Mucosa of descending colon (tissue), 3 donors: ENCODE data around the gene SOD3. TPM values are rescaled to one million over a fixed set of nuclear protein-coding genes. Genes with fewer than 3 reads are reported as not detected.

Experiments
- ATAC-seq: fragments of 200-7000 bp; cut with Tn5 transposase; one replicate; pipeline ENCODE4 v1.9.1; 2020; ENCODE audit warnings: mild to moderate bottlenecking, moderate library complexity
- DNase-seq, 3 donors: peaks; one replicate each; pipeline ENCODE4 v3.0.0-alpha.2; 2020
- H3K36me3 ChIP-seq: fragments of 200-600 bp; one replicate; pipeline ENCODE4 v1.8.0; 2021; ENCODE audit warnings: low read depth, mild to moderate bottlenecking
- H3K4me1 ChIP-seq: fragments of 200-600 bp; one replicate; pipeline ENCODE4 v1.8.0; 2021; ENCODE audit warnings: low read depth, mild to moderate bottlenecking
- H3K4me3 ChIP-seq: fragments of 200-600 bp; one replicate; pipeline ENCODE4 v1.8.0; 2021; ENCODE audit warnings: mild to moderate bottlenecking
- H3K9me3 ChIP-seq: fragments of 200-600 bp; one replicate; pipeline ENCODE4 v1.8.0; 2021; ENCODE audit warnings: mild to moderate bottlenecking
- intact Hi-C, 2 donors: fragments of 100-400 bp; cut with DNase I in 1 of 2; cut with micrococcal nuclease in 1 of 2; formaldehyde crosslinking; loops; one replicate each; pipeline versions ENCODE4 v1.11.0 to v1.11.1; 2022; cut with DNase I, micrococcal nuclease
- long read RNA-seq, 2 donors: library from polyadenylated mRNA; unstranded; transcript quantifications; one replicate each; pipeline ENCODE4 v2.0.0, GENCODE V29; 2019 to 2021
- total RNA-seq, 3 donors: library from RNA; stranded (reverse); fragmentation: NEBNext Ultra II Directional in 2 of 3; extraction: Animal tissue kit (Norgen Biotek cat#: 25700) in 2 of 3; gene quantifications; one replicate each; pipeline versions ENCODE4 v1.2.1 to v1.2.4, GENCODE V29; 2021 to 2023
- TF ChIP-seq, protein P1 (sequence below): fragments of 200-600 bp; IDR thresholded peaks from one replicate; pipeline ENCODE4 v1.8.0; 2022; ENCODE audit warnings: antibody characterized with exemption, mild to moderate bottlenecking
- donor health status: DM: no; HTN: no; CAD: no; lungs with moderate emphysema.
- donor health status: DM: no; HTN: no; CAD: no.
- donor health status: DM: no; HTN: yes; CAD: no.

The SOD3 gene, protein sequence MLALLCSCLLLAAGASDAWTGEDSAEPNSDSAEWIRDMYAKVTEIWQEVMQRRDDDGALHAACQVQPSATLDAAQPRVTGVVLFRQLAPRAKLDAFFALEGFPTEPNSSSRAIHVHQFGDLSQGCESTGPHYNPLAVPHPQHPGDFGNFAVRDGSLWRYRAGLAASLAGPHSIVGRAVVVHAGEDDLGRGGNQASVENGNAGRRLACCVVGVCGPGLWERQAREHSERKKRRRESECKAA
- total RNA-seq: 10 to 100 TPM; 18.0 to 33.0 (median 25.6) TPM
- long read RNA-seq, donor 1, transcript SOD3-201 (2 exons, 1,526 nt): major isoform, 37 of 51 reads
- long read RNA-seq, donor 1, partial matches to known transcripts: 1 of 51 reads
- long read RNA-seq, donor 1, other reads (novel, unspliced or antisense): 13 of 51 reads
- long read RNA-seq, donor 2, partial matches to known transcripts: 0 of 2 reads
- long read RNA-seq, donor 2, other reads (novel, unspliced or antisense): 1 of 2 reads

DNA sequence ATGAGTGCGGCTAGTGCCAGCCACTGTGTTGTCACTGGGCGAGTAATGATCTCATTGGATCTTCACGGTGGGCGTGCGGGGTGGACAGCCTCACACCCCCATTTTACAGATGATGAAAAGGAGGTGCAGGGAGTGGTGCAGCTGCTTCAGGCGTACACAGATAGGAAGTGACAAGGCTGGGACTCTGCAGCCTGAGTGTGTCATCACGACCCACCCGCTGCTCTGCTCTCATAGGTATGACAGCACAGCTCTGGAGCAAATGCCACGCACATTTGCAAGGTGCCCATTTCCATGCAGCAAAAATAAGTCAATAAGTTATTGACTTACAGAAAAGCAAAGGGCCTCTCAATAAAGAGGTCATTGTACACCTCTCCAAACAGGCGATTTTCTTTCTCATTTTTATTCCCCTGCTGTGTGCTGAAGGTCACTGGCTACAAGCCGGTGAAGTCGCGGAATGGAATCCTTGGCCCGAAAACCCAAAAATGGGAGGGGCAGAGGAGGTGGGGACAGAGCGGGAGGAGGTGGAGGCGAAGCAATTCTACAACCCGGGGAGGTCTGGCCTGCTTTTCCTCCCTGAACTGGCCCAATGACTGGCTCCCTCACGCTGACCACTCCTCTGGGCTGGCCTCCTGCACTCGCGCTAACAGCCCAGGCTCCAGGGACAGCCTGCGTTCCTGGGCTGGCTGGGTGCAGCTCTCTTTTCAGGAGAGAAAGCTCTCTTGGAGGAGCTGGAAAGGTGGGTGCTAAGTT is at the start of gene SOD3:
SOD3 (plus strand) TSS at position 658 of the 750 bp plus-strand sequence. CDS start 3,949 bp downstream, outside the sequence.
- H3K9me3 ChIP-seq: no peaks in the 10 kb centered on the region
- H3K36me3 ChIP-seq: no peaks in the 10 kb centered on the region
- DNase-seq (peak; percentile 78 to 86 (median 84)), ATAC-seq (peak; percentile 94)
- TF ChIP-seq, protein P1, sequence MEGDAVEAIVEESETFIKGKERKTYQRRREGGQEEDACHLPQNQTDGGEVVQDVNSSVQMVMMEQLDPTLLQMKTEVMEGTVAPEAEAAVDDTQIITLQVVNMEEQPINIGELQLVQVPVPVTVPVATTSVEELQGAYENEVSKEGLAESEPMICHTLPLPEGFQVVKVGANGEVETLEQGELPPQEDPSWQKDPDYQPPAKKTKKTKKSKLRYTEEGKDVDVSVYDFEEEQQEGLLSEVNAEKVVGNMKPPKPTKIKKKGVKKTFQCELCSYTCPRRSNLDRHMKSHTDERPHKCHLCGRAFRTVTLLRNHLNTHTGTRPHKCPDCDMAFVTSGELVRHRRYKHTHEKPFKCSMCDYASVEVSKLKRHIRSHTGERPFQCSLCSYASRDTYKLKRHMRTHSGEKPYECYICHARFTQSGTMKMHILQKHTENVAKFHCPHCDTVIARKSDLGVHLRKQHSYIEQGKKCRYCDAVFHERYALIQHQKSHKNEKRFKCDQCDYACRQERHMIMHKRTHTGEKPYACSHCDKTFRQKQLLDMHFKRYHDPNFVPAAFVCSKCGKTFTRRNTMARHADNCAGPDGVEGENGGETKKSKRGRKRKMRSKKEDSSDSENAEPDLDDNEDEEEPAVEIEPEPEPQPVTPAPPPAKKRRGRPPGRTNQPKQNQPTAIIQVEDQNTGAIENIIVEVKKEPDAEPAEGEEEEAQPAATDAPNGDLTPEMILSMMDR: no peak
- H3K4me1 ChIP-seq: peaks cover 3% of the 10 kb centered on the region
- H3K4me3 ChIP-seq: no peak within 1 kb of the TSS
- intact Hi-C loops: no loop called here

DNA sequence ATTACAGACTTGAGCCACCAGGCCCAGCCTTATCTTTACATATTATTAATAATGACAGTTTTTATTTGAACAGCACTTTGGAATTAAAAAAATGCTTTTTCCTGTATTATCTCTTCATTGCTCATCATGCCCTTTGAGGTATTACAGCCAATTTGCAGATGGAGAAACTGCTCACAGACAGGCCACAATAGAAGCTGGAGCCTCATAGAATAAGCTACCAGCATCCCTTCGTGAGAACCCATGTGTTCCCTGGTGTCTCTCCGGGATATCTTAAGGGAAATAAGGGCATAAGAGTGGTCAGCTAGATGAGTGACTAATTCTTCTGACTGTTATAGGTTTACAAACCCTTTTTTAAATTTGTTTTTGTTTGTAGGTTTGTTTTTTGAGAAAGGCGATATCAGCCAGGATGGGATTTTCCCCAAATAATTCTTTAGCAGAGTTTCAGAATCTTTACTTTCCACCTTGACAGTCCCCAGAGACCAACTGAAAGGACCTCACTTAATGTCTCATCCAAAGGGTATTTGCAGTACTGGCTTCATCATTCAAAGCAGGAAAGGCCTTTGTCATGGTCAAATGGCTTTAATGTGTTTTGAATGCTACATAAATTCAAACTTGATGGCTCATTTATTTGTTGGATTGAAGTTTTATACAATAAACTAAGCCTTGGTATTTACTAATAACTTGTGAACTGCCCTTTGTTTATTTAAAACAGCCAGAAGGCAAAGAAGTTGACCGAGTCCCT is 48.0 kb upstream of the SOD3 start:
- intact Hi-C loops: no loop called here
- Histone ChIP-seq H3K36me3 (no peaks in the 10 kb centered on the region), H3K4me3 (no peak overlapping the region), H3K9me3 (no peaks in the 10 kb centered on the region), H3K4me1 (peaks cover under 1% of the 10 kb centered on the region)
- no peak for ATAC-seq
- no peak for DNase-seq
- TF ChIP-seq, protein P1: no peak

DNA sequence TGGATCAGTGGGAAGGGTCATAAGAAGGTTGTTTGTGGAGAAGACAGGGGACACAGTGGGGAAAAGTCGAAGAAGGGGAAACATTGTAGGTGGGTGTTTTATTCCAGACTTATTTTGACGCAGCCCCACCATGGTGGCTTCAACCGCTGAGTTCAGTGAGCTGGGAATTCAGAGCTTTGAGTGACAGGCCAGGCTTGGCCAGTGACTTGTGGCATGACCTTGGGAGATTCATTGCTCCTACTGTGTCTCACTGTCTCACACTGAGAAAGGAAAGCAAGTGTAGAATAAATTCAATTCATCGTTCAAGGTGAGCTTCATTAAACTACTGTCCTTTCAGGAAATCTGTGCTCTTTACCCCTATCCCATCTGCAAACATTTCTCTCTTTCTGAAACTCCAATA is 47.4 kb upstream of the SOD3 start:
- Histone ChIP-seq H3K4me3 (no peak overlapping the region), H3K36me3 (no peaks in the 10 kb centered on the region), H3K9me3 (no peaks in the 10 kb centered on the region), H3K4me1 (no peaks in the 10 kb centered on the region)
- ATAC-seq: no peak
- TF ChIP-seq, protein P1: no peak
- intact Hi-C loops: no loop called here
- DNase-seq: no peak

DNA sequence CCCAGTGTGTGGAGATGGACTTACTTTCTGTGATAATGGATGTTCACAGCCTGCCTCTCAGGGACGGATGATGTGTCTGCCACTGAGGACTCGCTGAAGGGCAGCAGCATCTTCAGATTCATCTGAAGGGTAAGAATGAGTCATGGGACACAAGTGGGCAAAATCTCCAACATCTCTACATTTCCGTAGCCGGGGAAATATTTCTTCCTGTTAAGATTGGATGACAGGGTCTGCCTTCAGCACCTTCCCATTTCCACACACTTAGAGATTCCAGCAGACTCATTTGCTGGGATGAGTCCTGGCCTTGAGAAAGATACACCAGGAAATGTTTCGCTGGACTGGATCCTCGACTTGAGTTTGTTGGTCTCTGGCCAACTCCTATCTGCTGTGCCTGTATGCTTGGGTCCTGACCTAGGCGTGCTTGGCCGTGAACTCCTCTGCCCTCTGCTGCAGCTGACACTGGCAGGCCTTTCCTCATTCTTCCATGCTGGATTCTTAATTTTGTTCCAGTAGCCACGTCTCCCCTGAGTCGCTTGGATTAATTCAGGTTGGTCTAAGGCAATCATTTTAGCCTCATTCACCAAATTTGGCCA is 46.5 kb upstream of the SOD3 start:
- intact Hi-C loops: no loop called here
- no peaks in the 10 kb centered on the region for H3K9me3 ChIP-seq
- DNase-seq (no peak), ATAC-seq (no peak)
- H3K36me3 ChIP-seq: no peaks in the 10 kb centered on the region
- no peak overlapping the region for H3K4me3 ChIP-seq
- H3K4me1 ChIP-seq: no peaks in the 10 kb centered on the region
- TF ChIP-seq, protein P1: no peak

DNA sequence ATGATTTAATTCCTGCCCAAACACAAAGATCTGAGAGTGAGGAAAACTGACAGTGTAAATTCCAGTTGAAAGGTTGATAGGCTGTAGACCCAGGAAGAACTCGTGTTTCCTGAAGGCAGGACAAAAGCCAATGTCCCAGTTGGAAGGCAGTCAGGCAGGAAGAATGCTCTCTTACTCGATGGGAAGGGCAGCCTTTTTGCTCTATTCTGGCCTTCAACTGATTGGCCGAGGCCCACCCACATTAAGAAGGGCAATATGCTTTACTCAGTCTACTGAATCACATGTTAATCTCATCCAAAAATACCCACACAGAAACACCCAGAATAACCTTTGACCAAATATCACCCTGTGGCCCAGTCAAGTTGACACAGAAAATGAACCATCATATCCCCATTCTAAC is 45.3 kb upstream of the SOD3 start:
- no peaks in the 10 kb centered on the region for H3K36me3 ChIP-seq
- no peaks in the 10 kb centered on the region for H3K4me1 ChIP-seq
- TF ChIP-seq, protein P1: no peak
- H3K4me3 ChIP-seq: no peak overlapping the region
- intact Hi-C loops: no loop called here
- ATAC-seq (no peak), DNase-seq (no peak)
- H3K9me3 ChIP-seq: no peaks in the 10 kb centered on the region
